Endothelial cell (in vitro differentiated cells): ENCODE measurements around the gene DGKB. TPM values are rescaled to one million over a fixed set of nuclear protein-coding genes. Genes with fewer than 3 reads are reported as not detected.

ENCODE experiments used
- DNase-seq: peaks from one replicate; pipeline ENCODE4 v3.0.0; 2021; ENCODE audit warnings: low spot score
- H3K27ac Mint-ChIP-seq: one replicate; pipeline ENCODE4 v1.8.0; 2021; ENCODE audit warnings: mixed read lengths, inconsistent platforms; ENCODE audit not compliant: unreplicated experiment
- H3K27me3 Mint-ChIP-seq: one replicate; pipeline ENCODE4 v1.8.0; 2021; ENCODE audit warnings: mild to moderate bottlenecking, moderate library complexity, mixed read lengths, inconsistent platforms; ENCODE audit not compliant: unreplicated experiment
- H3K36me3 Mint-ChIP-seq: one replicate; pipeline ENCODE4 v1.8.0; 2021; ENCODE audit warnings: mild to moderate bottlenecking, low read depth, mixed read lengths, inconsistent platforms; ENCODE audit not compliant: unreplicated experiment
- H3K4me1 Mint-ChIP-seq: one replicate; pipeline ENCODE4 v1.8.0; 2021; ENCODE audit warnings: mild to moderate bottlenecking, mixed read lengths, inconsistent platforms; ENCODE audit not compliant: unreplicated experiment
- H3K4me3 Mint-ChIP-seq: one replicate; pipeline ENCODE4 v1.8.0; 2021; ENCODE audit warnings: mild to moderate bottlenecking, mixed read lengths, inconsistent platforms; ENCODE audit not compliant: unreplicated experiment
- H3K9me3 Mint-ChIP-seq: one replicate; pipeline ENCODE4 v1.8.0; 2021; ENCODE audit warnings: mixed read lengths, inconsistent platforms; ENCODE audit not compliant: unreplicated experiment
- CTCF ChIP-seq: fragments of 200-600 bp; sonication (generic); IDR thresholded peaks from one replicate; pipeline ENCODE4 v1.5.0; 2021; ENCODE audit warnings: antibody characterized with exemption; ENCODE audit not compliant: unreplicated experiment
- total RNA-seq: library from RNA; stranded (reverse); fragmentation: NEBNext Ultra II Directional; extraction: Animal tissue kit (Norgen Biotek cat#: 25700); gene quantifications from one replicate; pipeline ENCODE4 v1.2.1, GENCODE V29; 2021; ENCODE audit not compliant: unreplicated experiment

The DGKB gene
- total RNA-seq, 1 donor from 2014 or later = 0.46 TPM

GRCh38 chr7:14590206-14590605 lies 312.3 kb downstream of the DGKB start:
- Mint-ChIP-seq H3K27ac (no peak overlapping the region), H3K4me1 (no peaks in the 10 kb centered on the region), H3K9me3 (no peaks in the 10 kb centered on the region), H3K27me3 (no peaks in the 10 kb centered on the region), H3K36me3 (no peaks in the 10 kb centered on the region), H3K4me3 (no peak overlapping the region)
- no peak for DNase-seq
- no peak for TF ChIP-seq CTCF

DNA sequence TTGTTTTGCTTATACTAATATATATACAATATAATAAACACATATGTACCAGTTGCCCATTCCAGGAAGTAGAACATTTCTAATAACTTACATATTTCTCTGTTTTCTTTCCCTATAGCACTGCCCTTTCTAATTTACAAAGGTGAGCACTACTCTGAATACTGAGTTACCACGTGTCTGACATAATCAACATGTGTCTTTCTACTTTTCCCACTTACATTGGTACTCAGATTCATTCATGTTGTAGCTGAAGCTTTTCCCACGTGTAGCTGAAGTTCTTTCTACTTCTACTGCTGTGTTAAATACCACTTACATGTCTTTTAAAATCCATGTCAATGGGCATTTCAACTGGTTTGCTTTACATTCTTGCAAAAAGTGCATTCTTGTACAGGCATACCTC lies 317.3 kb downstream of the DGKB start:
- H3K36me3 Mint-ChIP-seq = no peaks in the 10 kb centered on the region
- H3K27ac Mint-ChIP-seq = no peak overlapping the region
- no peaks in the 10 kb centered on the region for H3K4me1 Mint-ChIP-seq
- H3K9me3 Mint-ChIP-seq = no peaks in the 10 kb centered on the region
- H3K4me3 Mint-ChIP-seq = no peak overlapping the region
- TF ChIP-seq CTCF = no peak
- no peaks in the 10 kb centered on the region for H3K27me3 Mint-ChIP-seq
- no peak for DNase-seq

GRCh38 chr7:14583518-14583917 lies 319.0 kb downstream of the DGKB start:
- Mint-ChIP-seq H3K4me1 (no peaks in the 10 kb centered on the region), H3K36me3 (no peaks in the 10 kb centered on the region), H3K27ac (no peak overlapping the region), H3K9me3 (no peaks in the 10 kb centered on the region), H3K4me3 (no peak overlapping the region), H3K27me3 (no peaks in the 10 kb centered on the region)
- DNase-seq = no peak
- no peak for TF ChIP-seq CTCF

- Mint-ChIP-seq H3K4me1 (no peaks in the 10 kb centered on the region), H3K27ac (no peak overlapping the region), H3K4me3 (no peak overlapping the region), H3K36me3 (no peaks in the 10 kb centered on the region), H3K9me3 (no peaks in the 10 kb centered on the region), H3K27me3 (no peaks in the 10 kb centered on the region)
- TF ChIP-seq CTCF = no peak
- no peak for DNase-seq
Observed at GRCh38 chr7:14582010-14582409, 320.5 kb downstream of the DGKB start.

DNA sequence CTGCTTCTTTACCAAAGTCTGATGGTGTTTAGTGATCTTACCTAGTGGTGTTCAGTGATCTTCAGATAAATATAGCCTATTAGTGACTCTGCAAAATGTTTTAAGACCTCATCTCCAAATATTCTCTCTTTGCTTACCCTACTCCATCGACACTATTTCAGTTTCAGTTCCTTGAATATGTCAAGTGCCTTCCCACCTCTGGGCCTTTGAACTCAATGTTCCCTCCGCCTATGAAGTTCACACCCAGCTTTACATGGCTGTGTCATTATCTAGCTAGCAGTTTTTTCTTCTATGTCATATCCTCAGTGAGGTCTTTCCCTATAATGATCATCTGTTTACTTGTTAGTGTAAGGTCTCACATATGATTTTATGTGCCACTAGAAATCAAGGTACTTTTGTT lies 322.6 kb downstream of the DGKB start:
- no peaks in the 10 kb centered on the region for H3K36me3 Mint-ChIP-seq
- no peaks in the 10 kb centered on the region for H3K27me3 Mint-ChIP-seq
- no peak overlapping the region for H3K27ac Mint-ChIP-seq
- TF ChIP-seq CTCF = no peak
- no peak overlapping the region for H3K4me3 Mint-ChIP-seq
- DNase-seq = no peak
- H3K9me3 Mint-ChIP-seq = no peaks in the 10 kb centered on the region
- no peaks in the 10 kb centered on the region for H3K4me1 Mint-ChIP-seq
